GM23338 (cell line): ENCODE data around the gene RHCG.

Experiments
- CREB1 ChIP-seq: fragments of 250-450 bp; sonication (Bioruptor Pico); IDR thresholded peaks from 2 replicates; pipeline ENCODE4 v1.5.0; 2020; ENCODE audit warnings: low read depth, mild to moderate bottlenecking, moderate library complexity
- CTCF ChIP-seq, 2 experiments: fragments of 200-600 bp in 1 of 2; sonication (generic) in 1 of 2; conservative IDR thresholded peaks; 2 replicates each; pipeline versions ENCODE4 v1.5.1 to v1.6.1; 2016 to 2017; ENCODE audit warnings: antibody characterized with exemption in 2 of 2, low read depth in 2 of 2, mild to moderate bottlenecking in 2 of 2, moderate library complexity in 1 of 2
- EZH2 ChIP-seq: fragments of 200-600 bp; sonication (generic); IDR thresholded peaks from one replicate; pipeline ENCODE4 v1.8.0; 2017; ENCODE audit warnings: antibody characterized with exemption, mild to moderate bottlenecking, low read depth; ENCODE audit not compliant: unreplicated experiment
- EZH2phosphoT487 ChIP-seq: fragments of 200-600 bp; sonication (generic); IDR thresholded peaks from one replicate; pipeline ENCODE4 v1.8.1; 2018; ENCODE audit warnings: antibody characterized with exemption; ENCODE audit not compliant: unreplicated experiment
- JUNB ChIP-seq: IDR thresholded peaks from one replicate; pipeline ENCODE4 v1.6.1; 2016; ENCODE audit warnings: antibody characterized with exemption; ENCODE audit not compliant: unreplicated experiment
- POLR2AphosphoS5 ChIP-seq: IDR thresholded peaks from 2 replicates; pipeline ENCODE4 v1.6.1; 2016; ENCODE audit warnings: antibody characterized with exemption, low read depth
- REST ChIP-seq: IDR thresholded peaks from one replicate; pipeline ENCODE4 v1.6.1; 2018; ENCODE audit warnings: antibody characterized with exemption; ENCODE audit not compliant: unreplicated experiment
- STAT1 ChIP-seq: IDR thresholded peaks from one replicate; pipeline ENCODE4 v1.6.1; 2016; ENCODE audit warnings: antibody characterized with exemption; ENCODE audit not compliant: unreplicated experiment
- ZNF114 ChIP-seq: fragments of 250-450 bp; sonication (Bioruptor Pico); IDR thresholded peaks from 2 replicates; pipeline ENCODE4 v1.5.0; 2020; ENCODE audit warnings: mild to moderate bottlenecking, moderate library complexity
- ZNF331 ChIP-seq: fragments of 250-450 bp; sonication (Bioruptor Pico); IDR thresholded peaks from 2 replicates; pipeline ENCODE4 v1.5.0; 2020; ENCODE audit warnings: low read depth, mild to moderate bottlenecking, moderate library complexity
- TF ChIP-seq, protein P1 (sequence below): IDR thresholded peaks from 2 replicates; pipeline ENCODE4 v1.6.1; 2016; ENCODE audit warnings: antibody characterized with exemption

- TF ChIP-seq CTCF (conservative IDR thresholded peaks at IDR 0.05; ENCODE audit: low read depth in 2 of 2) (no peak), POLR2AphosphoS5 (no peak), ZNF114 (CRISPR knock-in tag) (no peak), EZH2 (no peak), CREB1 (no peak), REST (no peak), ZNF331 (CRISPR knock-in tag) (no peak), EZH2phosphoT487 (no peak), STAT1 (no peak), JUNB (no peak)
- TF ChIP-seq, protein P1, sequence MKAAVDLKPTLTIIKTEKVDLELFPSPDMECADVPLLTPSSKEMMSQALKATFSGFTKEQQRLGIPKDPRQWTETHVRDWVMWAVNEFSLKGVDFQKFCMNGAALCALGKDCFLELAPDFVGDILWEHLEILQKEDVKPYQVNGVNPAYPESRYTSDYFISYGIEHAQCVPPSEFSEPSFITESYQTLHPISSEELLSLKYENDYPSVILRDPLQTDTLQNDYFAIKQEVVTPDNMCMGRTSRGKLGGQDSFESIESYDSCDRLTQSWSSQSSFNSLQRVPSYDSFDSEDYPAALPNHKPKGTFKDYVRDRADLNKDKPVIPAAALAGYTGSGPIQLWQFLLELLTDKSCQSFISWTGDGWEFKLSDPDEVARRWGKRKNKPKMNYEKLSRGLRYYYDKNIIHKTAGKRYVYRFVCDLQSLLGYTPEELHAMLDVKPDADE: no peak
These were observed 691 bp downstream of the RHCG start for GRCh38 chr15:89495638-89496145.
